HepG2 (cell line): ENCODE results near the gene CFAP54. TPM values are rescaled to one million over a fixed set of nuclear protein-coding genes. Genes with fewer than 3 reads are reported as not detected.

Experiments used
- CBX1 ChIP-seq: IDR thresholded peaks from one replicate; pipeline ENCODE4 v1.6.1; 2016; ENCODE audit warnings: antibody characterized with exemption, low read depth
- E2F2 ChIP-seq: sonication (generic); formaldehyde crosslinking; IDR thresholded peaks from 2 replicates; pipeline ENCODE4 v1.4.0; 2020; ENCODE audit warnings: missing genetic modification reagents, borderline replicate concordance
- E2F5 ChIP-seq: sonication (generic); formaldehyde crosslinking; conservative IDR thresholded peaks from 2 replicates; pipeline ENCODE4 v1.4.0; 2020; ENCODE audit warnings: missing genetic modification reagents
- EEA1 ChIP-seq: sonication (generic); formaldehyde crosslinking; IDR thresholded peaks from 2 replicates; pipeline ENCODE4 v1.5.1; 2020; ENCODE audit warnings: mild to moderate bottlenecking, missing genetic modification reagents, borderline replicate concordance
- ESRRA ChIP-seq: sonication (generic); formaldehyde crosslinking; IDR thresholded peaks from 2 replicates; pipeline ENCODE4 v1.5.1; 2020; ENCODE audit warnings: mild to moderate bottlenecking, low read depth, missing genetic modification reagents
- FOXA1 ChIP-seq, 2 experiments: fragments of 450-650 bp in 1 of 2; sonication (generic) in 1 of 2; formaldehyde crosslinking in 1 of 2; IDR thresholded peaks; 2 replicates each; pipeline versions ENCODE4 v1.4.0 to v1.6.1; 2016 to 2020; ENCODE audit warnings: missing genetic modification reagents in 1 of 2
- FOXO4 ChIP-seq: sonication (generic); formaldehyde crosslinking; conservative IDR thresholded peaks from 2 replicates; pipeline ENCODE4 v1.8.1; 2023; ENCODE audit warnings: missing genetic modification reagents
- FUBP1 ChIP-seq: sonication (generic); formaldehyde crosslinking; IDR thresholded peaks from 2 replicates; pipeline ENCODE4 v1.5.1; 2020; ENCODE audit warnings: missing genetic modification reagents, mild to moderate bottlenecking, borderline replicate concordance
- HMGXB3 ChIP-seq: sonication (generic); formaldehyde crosslinking; IDR thresholded peaks from 2 replicates; pipeline ENCODE4 v1.4.0; 2020; ENCODE audit warnings: missing genetic modification reagents, borderline replicate concordance
- LCORL ChIP-seq, 2 experiments: fragments of 450-650 bp in 1 of 2; sonication (generic) in 1 of 2; formaldehyde crosslinking in 1 of 2; IDR thresholded peaks; 2 replicates each; pipeline versions ENCODE4 v1.5.0 to v1.6.1; 2017 to 2020; ENCODE audit warnings: antibody characterized with exemption in 1 of 2, missing genetic modification reagents in 1 of 2
- MAFG ChIP-seq: sonication (generic); formaldehyde crosslinking; IDR thresholded peaks from 2 replicates; pipeline ENCODE4 v1.5.1; 2020; ENCODE audit warnings: mild to moderate bottlenecking, missing genetic modification reagents
- MEIS2 ChIP-seq: sonication (generic); formaldehyde crosslinking; IDR thresholded peaks from 2 replicates; pipeline ENCODE4 v1.9.0; 2021; ENCODE audit warnings: mild to moderate bottlenecking, missing genetic modification reagents
- NCOA2 ChIP-seq: sonication (generic); formaldehyde crosslinking; IDR thresholded peaks from 2 replicates; pipeline ENCODE4 v1.8.0; 2022; ENCODE audit warnings: inconsistent platforms
- NKX3-1 ChIP-seq: sonication (generic); formaldehyde crosslinking; IDR thresholded peaks from 2 replicates; pipeline ENCODE4 v1.5.0; 2020; ENCODE audit warnings: missing genetic modification reagents
- SCMH1 ChIP-seq: sonication (generic); formaldehyde crosslinking; IDR thresholded peaks from 2 replicates; pipeline ENCODE4 v1.9.0; 2021; ENCODE audit warnings: missing genetic modification reagents, mild to moderate bottlenecking, borderline replicate concordance
- SOX5 ChIP-seq: IDR thresholded peaks from 2 replicates; pipeline ENCODE4 v1.6.1; 2016; ENCODE audit warnings: borderline replicate concordance
- ZNF224 ChIP-seq: sonication (generic); formaldehyde crosslinking; IDR thresholded peaks from 2 replicates; pipeline ENCODE4 v1.5.0; 2020; ENCODE audit warnings: mild to moderate bottlenecking, missing genetic modification reagents
- ZNF546 ChIP-seq: sonication (generic); formaldehyde crosslinking; conservative IDR thresholded peaks from 2 replicates; pipeline ENCODE4 v1.8.1; 2023; ENCODE audit warnings: mild to moderate bottlenecking, missing genetic modification reagents
- ZNF547 ChIP-seq: sonication (generic); formaldehyde crosslinking; IDR thresholded peaks from 2 replicates; pipeline ENCODE4 v1.5.1; 2020; ENCODE audit warnings: mild to moderate bottlenecking, missing genetic modification reagents
- ZNF629 ChIP-seq: sonication (generic); formaldehyde crosslinking; conservative IDR thresholded peaks from 2 replicates; pipeline ENCODE4 v1.5.0; 2020; ENCODE audit warnings: missing genetic modification reagents
- ZSCAN21 ChIP-seq: sonication (generic); formaldehyde crosslinking; IDR thresholded peaks from 2 replicates; pipeline ENCODE4 v1.8.0; 2022; ENCODE audit warnings: mild to moderate bottlenecking, missing genetic modification reagents, moderate library complexity, borderline replicate concordance
- polyA plus RNA-seq, 8 experiments: library from polyadenylated mRNA; depleted of rRNA in 3 of 8; stranded (reverse) in 7 of 8; unstranded in 1 of 8; fragments of >200 nt; fragmentation: Illumina TruSeq in 4 of 8; extraction: Trizol in 4 of 8; gene quantifications; 2 replicates each; pipeline versions ENCODE4 v1.2.1 to v1.2.3, GENCODE V29; 2011 to 2016; ENCODE audit warnings: low read depth in 4 of 8, missing spikeins in 1 of 8, mixed read lengths in 1 of 8; ENCODE audit not compliant: insufficient read depth in 1 of 8
- total RNA-seq, 5 experiments: library from RNA; depleted of rRNA; stranded (reverse); fragments of >200 nt; fragmentation: Illumina TruSeq; extraction: Trizol; gene quantifications; 2 replicates each; pipeline ENCODE4 v1.2.3, GENCODE V29; 2016; ENCODE audit warnings: low read depth in 1 of 5

The CFAP54 gene
- total and polyA plus RNA-seq, 2 of the 13 experiments (the other 11 are each of a cell fraction or from before 2014, with no cell fraction given) = not detected

- TF ChIP-seq E2F2 (CRISPR knock-in tag) (no peak), NKX3-1 (no peak), ESRRA (CRISPR knock-in tag) (no peak), FOXA1 (IDR thresholded peaks at IDR 0.05) (no peak), FOXA1 (CRISPR knock-in tag; IDR thresholded peaks at IDR 0.05) (peak; percentile 73), ZSCAN21 (CRISPR knock-in tag) (no peak), MEIS2 (peak; percentile 49; the same call in 1 of the 2 replicates), E2F5 (no peak), SOX5 (CRISPR knock-in tag) (0 out of 2 replicates have a peak, but pooled peaks have one; percentile 26), FUBP1 (CRISPR knock-in tag) (no peak), ZNF547 (no peak), HMGXB3 (CRISPR knock-in tag) (no peak), ZNF629 (CRISPR knock-in tag) (no peak), MAFG (CRISPR knock-in tag) (no peak), LCORL (IDR thresholded peaks at IDR 0.05) (no peak), LCORL (CRISPR knock-in tag; IDR thresholded peaks at IDR 0.05) (0 out of 2 replicates have a peak, but pooled peaks have one; percentile 24), SCMH1 (CRISPR knock-in tag) (no peak), NCOA2 (CRISPR knock-in tag) (peak; percentile 29; the same call in 1 of the 2 replicates), ZNF224 (CRISPR knock-in tag) (no peak), FOXO4 (CRISPR knock-in tag) (no peak), ZNF546 (CRISPR knock-in tag) (no peak), EEA1 (CRISPR knock-in tag) (no peak), CBX1 (no peak)
These were observed 45.0 kb downstream of the CFAP54 start (continued) for GRCh38 chr12:96534339-96534738.
